Liver (tissue), 9 donors: Measurements from ENCODE around the gene NFATC2. TPM values are rescaled to one million over a fixed set of nuclear protein-coding genes. Genes with fewer than 3 reads are reported as not detected.

Experiments used
- DNase-seq: peaks from one replicate; pipeline ENCODE4 v3.0.0-alpha.2; 2017; ENCODE audit warnings: low spot score
- H3K27ac ChIP-seq, 2 donors: one replicate each; pipeline ENCODE4 v1.7.0; 2013; ENCODE audit warnings: inconsistent platforms in 2 of 2, low read length in 2 of 2, control low read depth in 1 of 2, low read depth in 1 of 2, mild to moderate bottlenecking in 1 of 2
- H3K27me3 ChIP-seq, 4 donors: one replicate each; pipeline versions ENCODE4 v1.6.1 to v1.7.0; 2013; ENCODE audit warnings: low read length in 3 of 4, inconsistent platforms in 1 of 4, mild to moderate bottlenecking in 1 of 4, moderate library complexity in 1 of 4; ENCODE audit not compliant: control insufficient read depth in 4 of 4, insufficient read depth in 4 of 4
- H3K36me3 ChIP-seq, 4 donors: one replicate each; pipeline versions ENCODE4 v1.6.1 to v1.7.0; 2013; ENCODE audit warnings: low read length in 3 of 4, mild to moderate bottlenecking in 3 of 4, low read depth in 1 of 4, moderate library complexity in 1 of 4; ENCODE audit not compliant: control insufficient read depth in 4 of 4, insufficient read depth in 3 of 4
- H3K4me1 ChIP-seq, 4 donors: one replicate each; pipeline versions ENCODE4 v1.6.1 to v1.7.0; 2013; ENCODE audit warnings: low read length in 3 of 4, mild to moderate bottlenecking in 3 of 4, moderate library complexity in 1 of 4; ENCODE audit not compliant: control insufficient read depth in 4 of 4, insufficient read depth in 4 of 4
- H3K4me3 ChIP-seq, 3 donors: one replicate each; pipeline versions ENCODE4 v1.6.1 to v1.7.0; 2013; ENCODE audit warnings: low read length in 3 of 3, control low read depth in 1 of 3, low read depth in 1 of 3, mild to moderate bottlenecking in 1 of 3
- H3K9ac ChIP-seq, 2 donors: one replicate each; pipeline ENCODE4 v1.7.0; 2013; ENCODE audit warnings: low read length in 2 of 2, mild to moderate bottlenecking in 2 of 2, moderate library complexity in 2 of 2, control low read depth in 1 of 2, low read depth in 1 of 2
- H3K9me3 ChIP-seq, 4 donors: one replicate each; pipeline versions ENCODE4 v1.6.1 to v1.7.0; 2013; ENCODE audit warnings: low read length in 3 of 4; ENCODE audit not compliant: control insufficient read depth in 4 of 4
- EGR1 ChIP-seq, 2 donors: IDR thresholded peaks; 2 replicates each; pipeline ENCODE4 v1.6.1; 2016 to 2018; ENCODE audit warnings: antibody characterized with exemption in 2 of 2, low read depth in 2 of 2
- FOXA1 ChIP-seq: IDR thresholded peaks from 2 replicates; pipeline ENCODE4 v1.6.1; 2016; ENCODE audit warnings: antibody characterized with exemption
- FOXA2 ChIP-seq: IDR thresholded peaks from 2 replicates; pipeline ENCODE4 v1.6.1; 2016; ENCODE audit warnings: antibody characterized with exemption
- HNF4A ChIP-seq, 2 donors: conservative IDR thresholded peaks; 2 replicates each; pipeline ENCODE4 v1.6.1; 2016; ENCODE audit warnings: antibody characterized with exemption in 2 of 2, mild to moderate bottlenecking in 2 of 2
- HNF4G ChIP-seq: IDR thresholded peaks from 2 replicates; pipeline ENCODE4 v1.6.1; 2016; ENCODE audit warnings: antibody characterized with exemption
- JUND ChIP-seq, 2 donors: IDR thresholded peaks; 2 replicates each; pipeline ENCODE4 v1.6.1; 2016; ENCODE audit warnings: antibody characterized with exemption in 2 of 2
- NR2F2 ChIP-seq: IDR thresholded peaks from 2 replicates; pipeline ENCODE4 v1.6.1; 2016; ENCODE audit warnings: antibody characterized with exemption
- RAD21 ChIP-seq, 2 donors: IDR thresholded peaks; 2 replicates each; pipeline ENCODE4 v1.6.1; 2016; ENCODE audit warnings: antibody characterized with exemption in 2 of 2, mild to moderate bottlenecking in 2 of 2
- RXRA ChIP-seq, 2 donors: IDR thresholded peaks; 2 replicates each; pipeline ENCODE4 v1.6.1; 2017 to 2018; ENCODE audit warnings: antibody characterized with exemption in 2 of 2, mild to moderate bottlenecking in 1 of 2
- SP1 ChIP-seq: IDR thresholded peaks from 2 replicates; pipeline ENCODE4 v1.6.1; 2018; ENCODE audit warnings: antibody characterized with exemption, mild to moderate bottlenecking
- TAF1 ChIP-seq: conservative IDR thresholded peaks from 2 replicates; pipeline ENCODE4 v1.6.1; 2016; ENCODE audit warnings: antibody characterized with exemption, mild to moderate bottlenecking
- YY1 ChIP-seq: IDR thresholded peaks from 2 replicates; pipeline ENCODE4 v1.6.1; 2016; ENCODE audit warnings: antibody characterized with exemption, mild to moderate bottlenecking
- ZBTB33 ChIP-seq: IDR thresholded peaks from 2 replicates; pipeline ENCODE4 v1.6.1; 2016; ENCODE audit warnings: antibody characterized with exemption
- whole genome bisulfite sequencing: extraction: QIAGEN DNeasy Blood & Tissue Kit; methylation state at CpG from one replicate; pipeline ENCODE4 v1.1.7; 2013; 5-methylcytosine and 5-hydroxymethylcytosine counted together
- polyA plus RNA-seq, 2 donors: library from polyadenylated mRNA; stranded (reverse) in 1 of 2; unstranded in 1 of 2; fragments of 200-250 nt in 1 of 2; fragments of >200 nt in 1 of 2; fragmentation: Nextera tagmentation in 1 of 2; extraction: Ambion mirVana in 1 of 2; gene quantifications; one replicate each; pipeline versions ENCODE4 v1.2.1 to v1.2.3, GENCODE V29; 2013 to 2015
- total RNA-seq, 2 donors: library from RNA; depleted of rRNA; stranded (reverse); fragments of >200 nt; gene quantifications; one replicate each; pipeline ENCODE4 v1.2.3, GENCODE V29; 2014
- TF ChIP-seq, protein P1 (sequence below): IDR thresholded peaks from 2 replicates; pipeline ENCODE4 v1.6.1; 2016; ENCODE audit warnings: antibody characterized with exemption
- TF ChIP-seq, protein P2 (sequence below): IDR thresholded peaks from 2 replicates; pipeline ENCODE4 v1.6.1; 2016; ENCODE audit warnings: antibody characterized with exemption
- TF ChIP-seq, protein P3 (sequence below): fragments of 150-350 bp; IDR thresholded peaks from 2 replicates; pipeline ENCODE4 v1.5.1; 2017; ENCODE audit warnings: improper control_type of control experiment, low read depth, low read length; ENCODE audit not compliant: missing input control
- TF ChIP-seq, protein P4 (sequence below): IDR thresholded peaks from 2 replicates; pipeline ENCODE4 v1.6.1; 2016; ENCODE audit warnings: antibody characterized with exemption, mild to moderate bottlenecking
- donor health status: healthy.
- donor health status: healthy.
- donor health status: healthy.
- donor health status: healthy.
- donor health status: healthy.

NFATC2 gene
- total and polyA plus RNA-seq, 4 donors = 1.2 to 6.7 (median 2.6) TPM

DNA sequence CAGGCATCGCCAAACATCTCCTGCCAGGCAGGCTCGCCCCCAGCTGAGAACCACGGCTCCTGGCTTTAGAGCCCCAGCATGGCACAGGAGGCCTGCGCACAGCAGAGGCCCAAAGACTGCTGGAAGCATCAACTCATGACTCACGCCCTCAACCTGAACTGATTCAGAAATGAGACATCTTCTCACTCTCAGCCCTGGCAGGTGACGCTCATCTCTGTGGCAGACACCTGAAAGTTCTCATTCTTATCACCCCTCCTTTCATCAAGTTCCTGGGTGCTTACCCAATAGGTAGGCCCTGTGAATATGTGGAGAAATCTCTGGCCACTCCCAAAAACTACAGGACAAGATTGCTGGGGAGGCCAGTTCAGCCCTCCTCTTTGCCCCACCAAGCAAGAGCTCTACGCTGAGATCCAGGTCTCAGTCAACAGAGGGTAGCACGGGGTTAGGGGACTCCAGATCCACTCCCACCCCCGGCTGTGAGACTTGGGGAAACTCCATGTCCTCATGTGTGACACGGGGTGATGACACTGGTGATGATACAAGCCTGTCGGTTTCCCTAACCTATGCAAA lies 11.3 kb downstream of the NFATC2 start (continued):
- TF ChIP-seq, protein P1, sequence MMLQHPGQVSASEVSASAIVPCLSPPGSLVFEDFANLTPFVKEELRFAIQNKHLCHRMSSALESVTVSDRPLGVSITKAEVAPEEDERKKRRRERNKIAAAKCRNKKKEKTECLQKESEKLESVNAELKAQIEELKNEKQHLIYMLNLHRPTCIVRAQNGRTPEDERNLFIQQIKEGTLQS = no peak
- TF ChIP-seq, protein P2, sequence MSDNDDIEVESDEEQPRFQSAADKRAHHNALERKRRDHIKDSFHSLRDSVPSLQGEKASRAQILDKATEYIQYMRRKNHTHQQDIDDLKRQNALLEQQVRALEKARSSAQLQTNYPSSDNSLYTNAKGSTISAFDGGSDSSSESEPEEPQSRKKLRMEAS = no peak

DNA sequence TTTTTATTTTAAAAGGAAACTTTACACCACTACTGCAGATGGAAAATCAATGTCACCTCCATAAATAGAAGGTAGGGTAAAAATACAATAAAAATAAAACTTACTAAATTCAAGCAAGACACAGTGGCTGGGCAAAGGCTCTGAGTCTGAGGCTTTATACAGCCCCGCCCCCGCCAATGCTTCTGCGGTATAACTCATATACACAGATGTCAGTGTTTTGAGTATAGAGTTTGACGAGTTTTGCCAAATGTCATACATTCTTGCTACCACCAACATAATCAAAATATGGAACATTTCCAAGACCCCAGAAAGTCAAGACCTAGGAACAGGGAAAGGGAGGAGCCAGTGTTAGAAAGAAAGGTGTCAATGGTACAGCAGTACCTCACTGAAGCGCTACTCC lies 12.8 kb downstream of the NFATC2 start:
- Histone ChIP-seq H3K27me3 (no peaks in the 10 kb centered on the region), H3K4me1 (no peaks in the 10 kb centered on the region), H3K4me3 (no peak overlapping the region), H3K9me3 (no peaks in the 10 kb centered on the region), H3K9ac (no peak overlapping the region), H3K36me3 (no peaks in the 10 kb centered on the region), H3K27ac (no peak overlapping the region)
- no peak for DNase-seq
- 85% methylated on average over 5 of the region's 5 CpGs for WGBS
- TF ChIP-seq RAD21 (IDR thresholded peaks at IDR 0.05) = no peak
- TF ChIP-seq, protein P2 = no peak
- TF ChIP-seq HNF4G = no peak
- no peak for TF ChIP-seq TAF1
- no peak for TF ChIP-seq JUND (IDR thresholded peaks at IDR 0.05)
- TF ChIP-seq RXRA (IDR thresholded peaks at IDR 0.05) = no peak
- no peak for TF ChIP-seq EGR1 (IDR thresholded peaks at IDR 0.05; ENCODE audit: low read depth in 2 of 2)
- TF ChIP-seq FOXA1 = no peak
- TF ChIP-seq ZBTB33 = no peak
- TF ChIP-seq, protein P1 = no peak
- TF ChIP-seq, protein P3, sequence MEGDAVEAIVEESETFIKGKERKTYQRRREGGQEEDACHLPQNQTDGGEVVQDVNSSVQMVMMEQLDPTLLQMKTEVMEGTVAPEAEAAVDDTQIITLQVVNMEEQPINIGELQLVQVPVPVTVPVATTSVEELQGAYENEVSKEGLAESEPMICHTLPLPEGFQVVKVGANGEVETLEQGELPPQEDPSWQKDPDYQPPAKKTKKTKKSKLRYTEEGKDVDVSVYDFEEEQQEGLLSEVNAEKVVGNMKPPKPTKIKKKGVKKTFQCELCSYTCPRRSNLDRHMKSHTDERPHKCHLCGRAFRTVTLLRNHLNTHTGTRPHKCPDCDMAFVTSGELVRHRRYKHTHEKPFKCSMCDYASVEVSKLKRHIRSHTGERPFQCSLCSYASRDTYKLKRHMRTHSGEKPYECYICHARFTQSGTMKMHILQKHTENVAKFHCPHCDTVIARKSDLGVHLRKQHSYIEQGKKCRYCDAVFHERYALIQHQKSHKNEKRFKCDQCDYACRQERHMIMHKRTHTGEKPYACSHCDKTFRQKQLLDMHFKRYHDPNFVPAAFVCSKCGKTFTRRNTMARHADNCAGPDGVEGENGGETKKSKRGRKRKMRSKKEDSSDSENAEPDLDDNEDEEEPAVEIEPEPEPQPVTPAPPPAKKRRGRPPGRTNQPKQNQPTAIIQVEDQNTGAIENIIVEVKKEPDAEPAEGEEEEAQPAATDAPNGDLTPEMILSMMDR = no peak
- TF ChIP-seq, protein P4, sequence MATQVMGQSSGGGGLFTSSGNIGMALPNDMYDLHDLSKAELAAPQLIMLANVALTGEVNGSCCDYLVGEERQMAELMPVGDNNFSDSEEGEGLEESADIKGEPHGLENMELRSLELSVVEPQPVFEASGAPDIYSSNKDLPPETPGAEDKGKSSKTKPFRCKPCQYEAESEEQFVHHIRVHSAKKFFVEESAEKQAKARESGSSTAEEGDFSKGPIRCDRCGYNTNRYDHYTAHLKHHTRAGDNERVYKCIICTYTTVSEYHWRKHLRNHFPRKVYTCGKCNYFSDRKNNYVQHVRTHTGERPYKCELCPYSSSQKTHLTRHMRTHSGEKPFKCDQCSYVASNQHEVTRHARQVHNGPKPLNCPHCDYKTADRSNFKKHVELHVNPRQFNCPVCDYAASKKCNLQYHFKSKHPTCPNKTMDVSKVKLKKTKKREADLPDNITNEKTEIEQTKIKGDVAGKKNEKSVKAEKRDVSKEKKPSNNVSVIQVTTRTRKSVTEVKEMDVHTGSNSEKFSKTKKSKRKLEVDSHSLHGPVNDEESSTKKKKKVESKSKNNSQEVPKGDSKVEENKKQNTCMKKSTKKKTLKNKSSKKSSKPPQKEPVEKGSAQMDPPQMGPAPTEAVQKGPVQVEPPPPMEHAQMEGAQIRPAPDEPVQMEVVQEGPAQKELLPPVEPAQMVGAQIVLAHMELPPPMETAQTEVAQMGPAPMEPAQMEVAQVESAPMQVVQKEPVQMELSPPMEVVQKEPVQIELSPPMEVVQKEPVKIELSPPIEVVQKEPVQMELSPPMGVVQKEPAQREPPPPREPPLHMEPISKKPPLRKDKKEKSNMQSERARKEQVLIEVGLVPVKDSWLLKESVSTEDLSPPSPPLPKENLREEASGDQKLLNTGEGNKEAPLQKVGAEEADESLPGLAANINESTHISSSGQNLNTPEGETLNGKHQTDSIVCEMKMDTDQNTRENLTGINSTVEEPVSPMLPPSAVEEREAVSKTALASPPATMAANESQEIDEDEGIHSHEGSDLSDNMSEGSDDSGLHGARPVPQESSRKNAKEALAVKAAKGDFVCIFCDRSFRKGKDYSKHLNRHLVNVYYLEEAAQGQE = no peak
- no peak for TF ChIP-seq NR2F2
- TF ChIP-seq HNF4A (conservative IDR thresholded peaks at IDR 0.05) = no peak
- no peak for TF ChIP-seq YY1
- TF ChIP-seq FOXA2 = no peak
- no peak for TF ChIP-seq SP1
